SKM-1 treated with dmso at 0.1 percent for 144 hours (cell line): ENCODE measurements around the gene GTPBP1.
A peak's percentile ranks its signal among the peaks of the same experiment; 100 is the strongest.

Experiments used
- DNase-seq: peaks from one replicate; lab custom pipeline; 2025; ENCODE audit not compliant: unreplicated experiment; lab: John Stamatoyannopoulos, UW

The GTPBP1 gene

GRCh38 chr22:38782402-38783094, 76.8 kb downstream of the GTPBP1 start:
- peak; percentile 31 for DNase-seq
